Uterus (tissue), 4 donors: ENCODE data around the gene GRK6. TPM values are rescaled to one million over a fixed set of nuclear protein-coding genes. Genes with fewer than 3 reads are reported as not detected.
A peak's percentile ranks its signal among the peaks of the same experiment; 100 is the strongest.

Experiments used
- DNase-seq, 2 donors: peaks; one replicate each; pipeline ENCODE4 v3.0.0-alpha.2; 2019 to 2020
- H3K27ac ChIP-seq, 2 donors: fragments of 200-600 bp; sonication (generic); 1 replicate in 1 of 2; 2 replicates in 1 of 2; pipeline ENCODE4 v1.5.1; 2016 to 2018
- H3K27me3 ChIP-seq, 2 donors: fragments of 200-600 bp; sonication (generic); one replicate each; pipeline ENCODE4 v1.5.1; 2018 to 2019; ENCODE audit warnings: control low read depth in 1 of 2
- H3K36me3 ChIP-seq, 2 donors: fragments of 200-600 bp; sonication (generic); one replicate each; pipeline ENCODE4 v1.5.1; 2019; ENCODE audit warnings: control low read depth in 1 of 2
- H3K4me1 ChIP-seq, 2 donors: fragments of 200-600 bp; sonication (generic); one replicate each; pipeline ENCODE4 v1.5.1; 2018 to 2019; ENCODE audit warnings: control low read depth in 1 of 2
- H3K4me3 ChIP-seq, 2 donors: fragments of 200-600 bp; sonication (generic); 1 replicate in 1 of 2; 2 replicates in 1 of 2; pipeline ENCODE4 v1.5.1; 2018 to 2019; ENCODE audit warnings: mild to moderate bottlenecking in 1 of 2
- H3K9me3 ChIP-seq, 2 donors: fragments of 200-600 bp; sonication (generic); one replicate each; pipeline ENCODE4 v1.5.1; 2019; ENCODE audit warnings: control low read depth in 1 of 2
- POLR2A ChIP-seq, 2 donors: fragments of 450-650 bp; IDR thresholded peaks; one replicate each; pipeline ENCODE4 v1.6.1; 2016; ENCODE audit warnings: antibody characterized with exemption in 2 of 2, mild to moderate bottlenecking in 1 of 2, moderate library complexity in 1 of 2
- intact Hi-C: fragments of 100-400 bp; cut with DNase I; formaldehyde crosslinking; loops from one replicate; pipeline ENCODE4 v1.15.1; 2023; ENCODE audit warnings: low total_unique reads
- total RNA-seq, 4 donors: library from RNA; depleted of rRNA in 3 of 4; stranded (reverse); fragments of >200 nt in 3 of 4; gene quantifications; one replicate each; pipeline versions ENCODE4 v1.1.0 to v1.2.4, GENCODE V29; 2014 to 2023
- TF ChIP-seq, protein P1 (sequence below), 4 experiments: fragments of 200-600 bp in 2 of 4; fragments of 450-650 bp in 2 of 4; sonication (generic) in 2 of 4; IDR thresholded peaks; one replicate each; pipeline ENCODE4 v1.5.1; 2016 to 2019; ENCODE audit warnings: antibody characterized with exemption in 4 of 4, mild to moderate bottlenecking in 2 of 4, moderate library complexity in 1 of 4
- donor health status: DM: yes; HTN: yes; CAD: no.

GRK6 gene
- total RNA-seq, 4 donors from 2014 or later: 16.4 to 29.8 (median 20.9) TPM

DNA sequence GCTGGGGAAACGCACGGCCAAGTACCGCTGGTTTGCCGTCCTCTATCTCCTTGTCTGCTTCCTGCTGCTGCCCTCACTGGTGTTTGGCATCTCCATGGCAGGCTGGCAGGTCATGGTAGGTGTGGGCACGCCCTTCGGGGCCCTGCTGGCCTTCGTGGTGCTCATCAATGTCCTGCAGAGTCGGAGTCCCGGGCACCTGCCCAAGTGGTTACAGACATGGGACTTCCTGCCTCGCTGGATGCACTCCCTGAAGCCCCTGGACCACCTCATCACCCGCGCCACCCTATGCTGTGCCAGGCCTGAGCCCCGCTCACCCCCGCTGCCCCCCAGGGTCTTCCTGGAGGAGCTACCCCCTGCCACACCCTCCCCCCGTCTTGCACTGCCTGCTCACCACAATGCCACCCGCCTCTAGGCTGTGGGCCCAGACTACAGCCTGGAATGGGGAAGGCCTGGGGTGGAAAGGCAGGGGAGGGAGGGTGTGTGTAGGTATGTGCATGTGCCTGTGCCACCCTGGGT, 28.5 kb upstream of the GRK6 start:
- H3K27me3 ChIP-seq: peaks cover 26 to 36% of the 10 kb centered on the region in 2 donors
- no peak overlapping the region for H3K4me3 ChIP-seq
- H3K36me3 ChIP-seq: no peaks in the 10 kb centered on the region
- no peak for TF ChIP-seq POLR2A (IDR thresholded peaks at IDR 0.05)
- TF ChIP-seq, protein P1, sequence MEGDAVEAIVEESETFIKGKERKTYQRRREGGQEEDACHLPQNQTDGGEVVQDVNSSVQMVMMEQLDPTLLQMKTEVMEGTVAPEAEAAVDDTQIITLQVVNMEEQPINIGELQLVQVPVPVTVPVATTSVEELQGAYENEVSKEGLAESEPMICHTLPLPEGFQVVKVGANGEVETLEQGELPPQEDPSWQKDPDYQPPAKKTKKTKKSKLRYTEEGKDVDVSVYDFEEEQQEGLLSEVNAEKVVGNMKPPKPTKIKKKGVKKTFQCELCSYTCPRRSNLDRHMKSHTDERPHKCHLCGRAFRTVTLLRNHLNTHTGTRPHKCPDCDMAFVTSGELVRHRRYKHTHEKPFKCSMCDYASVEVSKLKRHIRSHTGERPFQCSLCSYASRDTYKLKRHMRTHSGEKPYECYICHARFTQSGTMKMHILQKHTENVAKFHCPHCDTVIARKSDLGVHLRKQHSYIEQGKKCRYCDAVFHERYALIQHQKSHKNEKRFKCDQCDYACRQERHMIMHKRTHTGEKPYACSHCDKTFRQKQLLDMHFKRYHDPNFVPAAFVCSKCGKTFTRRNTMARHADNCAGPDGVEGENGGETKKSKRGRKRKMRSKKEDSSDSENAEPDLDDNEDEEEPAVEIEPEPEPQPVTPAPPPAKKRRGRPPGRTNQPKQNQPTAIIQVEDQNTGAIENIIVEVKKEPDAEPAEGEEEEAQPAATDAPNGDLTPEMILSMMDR (IDR thresholded peaks at IDR 0.05): no peak
- H3K27ac ChIP-seq: no peak overlapping the region
- no peaks in the 10 kb centered on the region for H3K9me3 ChIP-seq
- H3K4me1 ChIP-seq: peaks cover 0 to 8% of the 10 kb centered on the region in 2 donors
- no peak for DNase-seq
- intact Hi-C loops: no loop called here

DNA sequence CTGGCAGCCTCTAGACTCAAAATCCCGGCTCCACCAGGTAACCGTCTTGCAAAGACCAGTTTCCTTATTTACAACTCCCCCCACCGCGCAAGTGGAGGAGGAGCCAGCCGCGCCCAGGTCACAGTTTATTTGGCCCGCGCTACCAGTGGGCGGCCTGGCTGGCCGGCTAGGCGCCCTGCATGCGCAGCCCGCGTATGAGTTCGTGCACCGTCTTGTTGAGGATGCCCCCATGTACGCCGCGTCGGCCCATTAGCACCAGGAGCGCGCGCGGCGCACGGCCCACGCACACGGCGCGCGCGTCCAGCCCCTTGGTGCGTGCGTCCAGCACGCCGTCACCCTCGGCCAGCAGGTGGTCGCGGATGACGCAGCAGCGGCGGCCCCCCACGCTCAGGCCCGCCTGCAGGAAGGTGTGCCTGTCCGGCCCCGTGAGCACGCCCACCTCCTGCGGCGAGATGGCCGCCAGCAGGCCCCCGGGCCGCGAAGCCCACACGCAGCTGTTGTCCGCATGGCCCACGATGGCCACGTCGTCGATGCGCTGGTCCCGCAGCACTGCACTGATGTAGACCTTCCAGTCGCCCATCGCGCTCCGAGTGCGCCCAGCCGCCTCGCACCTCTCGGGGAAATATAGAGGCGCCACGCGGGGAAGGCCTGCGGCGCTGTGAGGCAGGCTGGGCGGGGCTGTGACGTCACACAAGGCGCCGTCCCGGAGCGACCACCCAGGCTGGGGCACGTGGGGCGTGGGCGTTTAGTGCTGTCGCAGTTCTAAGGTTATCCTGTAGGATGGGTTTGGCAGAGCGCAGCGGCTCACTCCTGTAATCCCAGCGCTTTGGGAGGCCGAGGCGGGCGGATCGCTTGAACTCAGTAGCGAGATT, 26.2 kb upstream of the GRK6 start, which contains the start of gene PFN3:
Gene PFN3 (minus strand): TSS at position 665 of the 872 bp plus-strand sequence. CDS start 85 bp downstream, at position 580.
- no peaks in the 10 kb centered on the region for H3K9me3 ChIP-seq
- H3K4me3 ChIP-seq: no peak within 1 kb of the TSS
- H3K36me3 ChIP-seq: no peaks in the 10 kb centered on the region
- peaks cover 0 to 25% of the 10 kb centered on the region in 2 donors for H3K4me1 ChIP-seq
- TF ChIP-seq, protein P1 (IDR thresholded peaks at IDR 0.05): no peak
- no peak for TF ChIP-seq POLR2A (IDR thresholded peaks at IDR 0.05)
- no peak within 1 kb of the TSS for H3K27ac ChIP-seq
- DNase-seq: no peak
- peaks cover 39 to 40% of the 10 kb centered on the region in 2 donors for H3K27me3 ChIP-seq
- intact Hi-C loops: loop anchor here (5.0 kb wide), 1 partner anchor 52 kb away; no protein-coding TSS in a partner anchor

DNA sequence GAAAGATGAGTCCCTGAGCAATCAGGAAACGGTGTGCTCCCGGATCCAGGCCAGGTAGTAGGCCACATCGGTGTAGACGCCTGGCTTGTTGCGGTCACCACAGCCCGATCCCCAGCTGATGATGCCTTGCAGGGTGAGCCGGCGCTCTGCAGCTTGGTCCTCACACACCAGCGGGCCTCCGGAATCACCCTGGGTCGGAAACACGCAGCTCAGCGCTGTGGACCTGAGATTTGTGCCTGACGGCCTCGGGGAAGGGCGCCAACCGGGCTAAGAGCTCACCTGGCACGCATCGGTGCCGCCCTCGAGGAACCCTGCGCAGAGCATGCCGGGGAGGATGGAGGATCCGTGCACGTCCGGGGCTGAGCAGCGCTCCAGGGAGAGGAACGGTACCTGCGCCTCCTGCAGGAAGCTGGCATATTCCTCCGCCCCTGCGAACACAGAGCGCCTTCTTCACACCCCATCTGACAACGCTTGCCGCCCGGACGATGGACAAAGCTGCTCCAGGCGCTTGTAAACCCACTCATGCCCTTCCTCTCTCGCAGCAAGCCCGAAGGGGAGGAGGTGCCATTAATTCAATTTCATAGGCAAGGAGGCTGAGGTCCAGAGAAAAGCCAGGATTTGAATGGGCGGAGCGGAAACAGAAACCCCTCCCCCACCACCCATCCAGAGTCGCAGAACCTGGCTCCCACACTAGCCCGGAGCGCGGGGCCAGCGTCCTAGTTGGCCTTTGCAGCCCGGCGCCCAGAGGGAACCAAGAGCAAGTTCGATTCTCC, 24.0 kb upstream of the GRK6 start:
- H3K27ac ChIP-seq: no peak overlapping the region
- no peaks in the 10 kb centered on the region for H3K36me3 ChIP-seq
- peaks cover 39 to 40% of the 10 kb centered on the region in 2 donors for H3K27me3 ChIP-seq
- no peak for TF ChIP-seq POLR2A (IDR thresholded peaks at IDR 0.05)
- TF ChIP-seq, protein P1 (IDR thresholded peaks at IDR 0.05): peak; percentile 12 to 43 (median 28)
- intact Hi-C loops: loop anchor here (5.0 kb wide), 1 partner anchor 50 kb away; no protein-coding TSS in a partner anchor
- no peaks in the 10 kb centered on the region for H3K9me3 ChIP-seq
- peak in 1 of 2 donors; percentile 45 for DNase-seq
- peaks cover 0 to 25% of the 10 kb centered on the region in 2 donors for H3K4me1 ChIP-seq
- no peak overlapping the region for H3K4me3 ChIP-seq

DNA sequence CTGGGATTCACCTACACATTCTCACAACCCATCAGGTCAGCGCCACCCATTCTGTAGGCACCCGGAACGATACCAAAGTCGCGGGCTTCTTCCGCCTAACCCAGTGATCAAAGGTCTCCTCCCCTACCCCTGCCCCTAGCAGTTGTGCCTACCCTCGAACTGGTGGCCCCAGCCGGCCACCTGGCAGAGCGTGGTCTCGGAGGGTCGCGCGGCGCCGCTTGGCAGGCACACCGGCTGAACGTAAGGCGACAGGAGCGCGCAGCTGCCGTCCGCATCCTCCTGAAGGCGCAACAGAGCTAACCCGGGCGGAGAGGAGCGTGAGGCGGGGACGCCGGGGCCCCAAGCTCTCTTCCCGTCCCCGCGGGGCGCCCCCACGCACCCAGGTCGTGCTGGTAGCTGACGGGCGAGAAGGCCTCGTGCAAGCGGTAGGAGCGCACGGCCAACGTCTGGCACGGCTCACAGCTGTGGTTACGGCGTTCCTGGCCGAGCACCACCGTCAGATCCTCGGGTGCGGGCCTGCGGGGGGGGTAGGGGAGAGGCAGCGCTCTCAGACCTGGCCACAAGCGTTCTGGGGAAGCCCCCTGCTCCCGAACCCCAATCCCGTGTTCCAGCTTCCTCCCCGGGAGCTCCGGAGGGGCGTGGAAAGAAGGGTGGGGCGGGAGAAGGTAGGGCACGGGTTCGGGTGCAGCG, 23.2 kb upstream of the GRK6 start:
- no peak for DNase-seq
- intact Hi-C loops: loop anchor here (5.0 kb wide), 1 partner anchor 49 kb away; no protein-coding TSS in a partner anchor
- peaks cover 0 to 25% of the 10 kb centered on the region in 2 donors for H3K4me1 ChIP-seq
- no peaks in the 10 kb centered on the region for H3K36me3 ChIP-seq
- TF ChIP-seq, protein P1 (IDR thresholded peaks at IDR 0.05): no peak
- no peak for TF ChIP-seq POLR2A (IDR thresholded peaks at IDR 0.05)
- H3K4me3 ChIP-seq: peak overlapping the region; percentile 33 to 38
- H3K9me3 ChIP-seq: no peaks in the 10 kb centered on the region
- peaks cover 39 to 40% of the 10 kb centered on the region in 2 donors for H3K27me3 ChIP-seq
- no peak overlapping the region for H3K27ac ChIP-seq
